Measurements from ENCODE around the gene UTS2B.

Gene UTS2B

DNA sequence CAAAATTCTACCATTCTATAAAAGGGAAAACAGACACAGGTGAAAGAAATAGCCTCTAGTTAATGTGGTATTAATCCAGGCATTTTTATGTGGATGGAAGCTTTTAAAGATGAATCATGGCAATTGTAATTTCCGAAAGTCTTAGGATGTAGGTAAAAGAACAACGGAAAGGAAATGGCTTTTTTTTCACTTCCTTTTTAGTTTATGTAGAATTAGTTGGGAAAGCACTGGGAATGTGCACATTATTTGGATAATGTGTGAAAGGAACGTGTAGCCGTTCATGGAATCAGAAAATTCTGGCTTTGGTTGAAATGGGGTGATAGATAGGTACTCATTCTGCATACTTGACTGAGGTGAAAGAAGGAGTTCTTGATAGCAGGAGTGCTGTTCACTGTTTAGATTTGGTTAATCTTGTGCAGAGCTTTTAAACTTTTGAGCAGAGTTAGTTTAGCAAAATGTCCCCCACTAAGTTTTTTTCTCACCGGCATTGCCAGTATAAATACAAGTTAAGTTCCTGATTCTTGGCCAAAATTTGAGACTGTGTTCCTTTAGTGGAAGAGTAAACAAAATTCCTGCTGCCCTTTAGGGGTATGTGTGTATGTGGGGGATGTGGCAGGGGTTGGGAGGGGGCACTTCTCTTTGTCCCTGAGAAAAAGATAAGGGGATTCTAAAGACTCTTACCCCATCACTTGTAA is 20.2 kb upstream of the UTS2B start:
- no peak for DNase-seq

DNA sequence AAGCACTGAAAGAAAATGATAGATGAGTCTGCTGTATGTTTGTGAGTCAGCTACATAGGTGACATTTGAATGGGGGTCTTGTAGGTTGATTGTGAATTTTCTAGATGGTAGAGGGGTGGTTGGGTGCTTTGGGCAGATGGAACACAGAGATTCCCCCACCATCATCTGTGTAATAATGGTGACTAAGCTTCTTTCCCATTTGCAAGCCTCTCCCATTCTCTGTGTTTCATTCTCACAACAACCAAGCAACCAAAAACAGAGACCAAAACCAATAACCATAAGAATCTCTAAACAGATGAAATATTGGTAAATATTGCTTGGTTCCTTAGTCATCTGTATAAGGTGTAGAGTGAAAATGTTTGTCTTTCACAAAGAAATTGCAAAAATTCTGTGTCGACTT is 17.8 kb upstream of the UTS2B start:
- no peak for DNase-seq

DNA sequence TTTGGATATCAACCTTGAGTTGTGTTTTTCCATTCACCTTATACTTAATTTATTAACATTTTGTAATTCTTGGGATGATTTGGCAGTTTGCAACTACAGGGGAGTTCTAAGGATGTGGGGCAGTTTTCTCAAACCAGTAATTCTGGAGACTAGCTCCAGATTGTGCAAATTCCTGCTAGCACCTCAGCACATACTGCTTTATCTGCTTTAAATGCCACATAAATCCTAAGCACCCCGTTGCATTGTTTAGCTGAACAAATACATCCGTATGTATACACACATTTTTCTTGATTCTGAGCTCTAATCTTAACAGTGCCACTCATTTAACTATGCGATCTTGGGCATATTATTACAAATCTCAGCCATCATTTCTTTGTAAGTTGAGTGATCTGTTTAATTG is 16.9 kb upstream of the UTS2B start:
- no peak for DNase-seq

DNA sequence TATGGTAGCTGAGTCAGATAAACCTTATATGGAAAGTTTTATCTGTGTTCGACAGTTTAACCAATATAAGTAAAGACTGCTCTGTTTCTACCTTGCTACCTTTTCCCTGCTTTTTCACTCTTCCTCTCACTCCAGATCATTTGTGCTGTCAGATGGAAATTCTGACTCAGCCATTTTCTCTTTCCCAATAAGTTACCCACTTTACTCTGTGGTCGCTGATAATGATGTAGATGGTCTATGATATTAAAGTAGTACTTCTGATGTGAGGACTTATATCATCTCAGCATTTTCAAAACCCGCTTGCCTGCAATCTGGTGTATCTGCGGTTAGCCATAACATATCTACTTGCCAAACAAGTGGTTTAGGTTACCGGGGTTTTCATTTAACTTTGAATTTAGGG is 15.0 kb upstream of the UTS2B start:
- no peak for DNase-seq

DNA sequence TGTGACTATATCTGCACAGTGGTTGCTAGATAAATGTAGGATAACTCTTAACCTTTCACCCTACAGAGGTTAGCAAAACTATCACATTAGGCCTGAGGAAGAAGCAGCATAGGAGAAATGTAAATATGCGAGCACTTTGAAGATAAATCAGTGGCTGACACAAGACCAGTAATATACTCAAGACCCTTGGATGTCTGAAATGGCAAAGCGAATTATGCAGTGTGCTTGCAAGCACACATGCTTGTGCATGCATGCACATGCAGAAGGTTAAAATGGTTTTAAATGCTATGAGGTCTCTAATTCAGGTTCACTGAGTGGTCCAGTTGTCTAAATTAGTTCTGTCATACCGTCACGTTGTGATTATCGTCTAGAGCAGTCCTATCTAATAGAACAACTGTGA is 13.6 kb upstream of the UTS2B start:
- no peak for DNase-seq

DNA sequence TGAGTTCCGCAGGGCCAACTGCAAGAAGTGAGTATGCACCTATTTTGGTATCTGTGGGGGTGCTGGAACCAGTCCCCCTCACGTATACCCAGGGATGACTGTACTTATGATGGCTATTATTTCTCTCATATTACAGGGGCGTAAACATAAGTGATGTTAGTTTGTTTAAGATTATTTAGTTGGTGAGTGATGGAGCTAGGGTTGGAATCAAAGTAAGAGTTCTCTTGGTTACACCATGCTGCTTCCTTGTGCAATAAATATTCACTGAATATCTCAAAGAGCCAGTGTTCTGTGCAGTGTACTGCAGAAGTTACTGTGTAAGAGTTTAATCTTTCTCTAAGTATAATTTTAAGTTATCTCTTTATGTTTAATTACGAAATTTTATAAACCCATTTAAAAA is 12.8 kb upstream of the UTS2B start:
- DNase-seq: no peak

DNA sequence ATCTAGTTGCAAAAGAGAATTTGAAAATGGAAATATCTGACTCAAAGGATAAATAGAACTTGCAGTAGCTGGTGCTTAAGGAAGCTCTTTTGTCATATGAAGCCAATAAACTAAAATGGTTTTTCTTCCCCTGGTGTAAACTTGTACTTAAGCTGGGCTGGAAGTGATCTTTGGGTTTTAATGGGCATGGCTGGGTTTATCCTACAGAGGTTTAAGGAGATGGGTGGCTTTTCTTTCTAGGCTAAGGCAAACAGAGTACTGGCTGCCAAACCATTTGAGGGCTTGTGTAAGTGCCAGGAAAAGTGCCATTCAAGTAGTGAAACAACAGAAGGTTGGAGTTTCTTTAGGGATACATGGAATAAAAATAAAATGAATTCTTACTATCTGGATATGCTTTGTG is 12.1 kb upstream of the UTS2B start:
- no peak for DNase-seq

DNA sequence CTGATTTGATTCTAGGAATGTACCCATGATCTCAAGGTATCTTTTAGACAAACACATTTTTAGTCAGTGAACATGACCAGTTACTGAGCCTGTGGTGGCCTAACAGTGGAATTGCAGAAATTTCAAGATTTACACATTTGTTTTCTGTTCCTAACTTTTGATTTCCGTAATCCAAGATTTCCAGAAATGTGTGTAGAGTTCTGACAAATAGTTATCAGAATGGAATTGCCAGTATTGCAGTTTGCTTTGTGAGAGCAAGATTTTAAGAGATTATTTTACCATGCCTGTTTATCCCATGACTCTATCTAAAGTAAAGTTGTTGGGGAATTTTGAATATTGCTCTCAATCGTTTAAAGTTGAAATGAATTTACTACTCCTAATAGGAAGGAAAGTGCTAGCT is 11.7 kb upstream of the UTS2B start:
- no peak for DNase-seq

DNA sequence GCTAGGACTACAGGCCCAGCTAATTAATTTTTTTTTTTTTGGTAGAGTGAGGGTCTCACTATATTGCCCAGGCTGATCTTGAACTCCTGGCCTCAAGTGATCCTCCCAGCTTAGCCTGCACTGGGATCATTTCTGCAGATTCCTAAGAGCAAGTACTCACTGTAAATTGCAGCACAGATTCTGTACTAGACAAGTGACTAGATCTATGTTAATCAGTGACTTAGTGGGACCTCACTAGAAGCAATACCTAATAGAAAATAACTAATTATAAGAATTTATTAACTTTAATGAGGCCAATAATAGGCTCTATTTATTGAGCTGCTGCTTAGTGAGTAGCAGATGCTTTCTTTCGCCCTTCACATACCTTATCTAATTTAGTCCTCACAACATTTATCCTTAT is 10.6 kb upstream of the UTS2B start:
- DNase-seq: no peak

DNA sequence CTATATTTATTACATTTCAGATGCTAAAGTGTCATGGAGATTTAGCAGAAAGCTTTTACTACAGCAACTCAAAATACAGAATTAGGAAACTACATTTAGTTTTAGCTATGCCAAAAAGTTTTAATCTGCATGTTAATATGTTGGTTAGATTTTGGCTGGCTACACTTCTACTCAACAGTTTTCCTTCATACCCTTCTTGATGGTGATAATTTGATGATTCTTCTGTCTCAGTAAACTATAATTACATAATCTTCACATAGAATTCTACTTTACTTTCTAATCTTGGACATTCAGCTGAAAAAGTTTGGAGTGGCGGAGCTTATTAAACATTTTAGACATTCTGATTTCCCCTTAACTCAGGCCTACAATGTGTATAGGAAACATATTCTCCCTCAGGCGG is 10.0 kb upstream of the UTS2B start:
- no peak for DNase-seq

DNA sequence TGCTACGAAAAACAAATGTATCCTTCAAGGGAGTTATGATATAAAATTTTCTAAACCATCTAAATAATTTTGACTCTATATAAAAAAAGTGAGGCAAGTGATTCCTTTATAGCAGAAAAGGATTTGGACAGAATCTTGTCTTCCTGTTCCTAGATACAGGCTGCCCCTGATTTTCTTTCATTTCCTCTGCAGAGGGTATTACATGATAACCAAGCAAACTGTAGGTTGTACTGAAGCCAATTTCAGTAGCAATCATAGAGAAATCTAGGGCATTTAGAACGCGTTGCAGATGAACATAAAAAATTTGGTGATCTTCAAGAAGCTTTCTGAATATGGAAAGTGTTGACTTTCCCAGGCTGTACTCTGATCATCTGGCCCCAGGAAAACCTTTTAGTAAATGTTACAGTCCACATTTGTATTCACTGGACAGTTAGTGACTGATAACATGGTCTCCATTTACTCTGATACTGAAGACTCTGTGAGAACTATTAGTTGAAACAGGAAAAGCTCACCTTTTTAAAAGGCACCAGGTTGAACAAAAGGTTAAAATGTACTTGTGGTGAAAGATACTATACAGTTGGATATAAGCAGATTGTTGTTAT is 9.1 kb upstream of the UTS2B start:
- no peak for DNase-seq

DNA sequence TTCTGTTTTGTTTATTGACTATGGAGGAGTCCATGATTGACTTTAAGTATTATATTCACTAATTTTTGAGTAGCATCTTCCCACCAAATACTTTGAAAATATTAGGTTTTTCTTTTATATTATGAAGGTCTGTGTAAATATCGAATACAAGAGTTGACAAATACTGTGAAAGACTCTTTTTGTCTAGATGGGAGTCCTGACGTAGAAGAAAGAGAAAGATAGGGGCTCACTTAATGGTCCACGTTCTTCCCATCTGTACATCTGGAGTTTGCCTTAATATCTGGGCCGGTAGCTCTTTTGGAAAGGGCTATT is 7.8 kb upstream of the UTS2B start:
- DNase-seq: no peak

DNA sequence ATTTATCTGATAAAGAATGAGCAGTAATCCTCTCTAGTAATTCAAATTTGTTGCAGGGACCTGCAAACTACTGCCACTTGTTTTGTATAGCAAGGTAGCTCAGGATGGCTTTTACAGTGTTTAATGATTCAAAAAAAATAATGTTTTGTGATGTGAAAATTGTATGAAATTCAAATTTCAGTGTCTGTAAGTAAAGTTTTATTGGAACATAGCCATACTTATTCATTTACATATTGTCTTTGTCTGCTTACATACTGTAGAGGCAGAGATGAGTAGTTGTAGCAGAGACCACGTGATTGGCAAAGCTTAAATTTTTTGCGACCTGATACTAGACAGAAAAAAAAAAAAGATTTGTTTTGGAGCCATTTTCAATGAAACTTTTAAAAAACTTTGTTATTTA is 6.5 kb upstream of the UTS2B start:
- no peak for DNase-seq

DNA sequence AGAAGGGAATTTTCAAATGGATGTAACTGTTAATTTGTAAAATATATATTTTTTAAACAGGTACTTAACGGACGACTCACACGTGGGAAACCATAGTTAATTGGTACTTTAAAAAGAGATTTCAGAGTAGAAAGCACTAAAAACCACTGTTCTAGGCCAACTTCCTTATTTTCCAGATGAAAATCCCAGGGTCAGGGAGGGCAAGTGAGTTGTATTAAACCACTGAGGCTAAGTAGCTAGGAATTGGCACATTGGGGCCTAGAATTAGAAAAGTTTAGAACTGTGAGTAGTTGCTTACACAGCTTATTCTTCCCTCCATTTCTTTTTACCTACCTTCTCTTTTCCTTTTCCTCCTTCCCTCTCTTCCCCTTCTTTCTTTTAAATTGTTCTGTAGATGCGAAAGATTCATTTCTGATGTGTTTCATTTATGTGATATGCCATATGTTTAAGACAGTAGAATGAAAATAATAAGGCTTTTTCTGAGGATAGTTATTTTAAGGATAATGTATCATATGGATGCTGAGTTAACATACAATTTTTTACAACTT is 4.1 kb upstream of the UTS2B start:
- no peak for DNase-seq

DNA sequence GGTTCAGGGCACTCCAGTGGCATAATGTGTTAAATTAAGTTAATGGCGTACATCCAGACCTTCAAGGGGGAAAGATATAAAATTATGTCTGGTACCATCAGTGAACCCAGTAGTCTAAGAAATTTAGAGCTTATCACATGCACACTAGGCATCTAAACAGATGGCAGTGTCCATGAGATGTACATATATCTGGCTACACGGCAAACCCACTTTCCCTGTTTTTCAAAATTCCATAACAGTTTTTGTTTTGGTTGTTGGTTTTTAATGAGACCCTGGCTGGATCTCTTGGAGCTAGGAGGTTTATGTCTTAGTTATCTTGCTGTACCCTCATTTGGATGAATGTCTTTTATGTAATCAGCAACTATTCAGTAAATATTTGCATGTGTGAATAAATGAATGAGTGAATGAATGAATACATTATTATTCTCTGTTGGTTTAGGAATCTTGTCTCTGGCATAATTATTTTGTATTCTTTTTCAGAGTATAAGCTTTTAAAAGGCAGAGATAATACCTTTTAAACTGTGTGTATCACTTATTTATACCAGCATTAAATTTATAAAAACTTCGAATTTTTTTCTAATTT is 3.1 kb upstream of the UTS2B start:
- no peak for DNase-seq

DNA sequence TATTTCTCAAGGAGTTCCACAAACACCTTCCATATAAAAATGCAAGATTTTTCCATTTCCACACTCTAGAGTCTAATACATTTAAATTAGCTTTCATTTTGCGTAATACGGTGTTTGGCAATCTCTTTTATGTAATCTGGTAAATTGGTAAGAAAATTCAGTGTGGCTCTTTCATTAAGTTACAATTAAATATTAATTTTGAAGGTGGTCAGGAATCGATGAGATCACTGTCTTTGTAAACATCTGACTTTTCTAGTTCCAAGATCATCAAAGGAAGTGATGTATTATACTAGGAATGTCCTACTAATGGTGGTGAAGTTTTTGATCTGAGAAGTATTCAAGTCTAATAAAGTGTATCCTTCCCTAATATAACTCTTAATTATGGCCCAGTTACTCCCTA is 1.1 kb upstream of the UTS2B start:
- no peak for DNase-seq

DNA sequence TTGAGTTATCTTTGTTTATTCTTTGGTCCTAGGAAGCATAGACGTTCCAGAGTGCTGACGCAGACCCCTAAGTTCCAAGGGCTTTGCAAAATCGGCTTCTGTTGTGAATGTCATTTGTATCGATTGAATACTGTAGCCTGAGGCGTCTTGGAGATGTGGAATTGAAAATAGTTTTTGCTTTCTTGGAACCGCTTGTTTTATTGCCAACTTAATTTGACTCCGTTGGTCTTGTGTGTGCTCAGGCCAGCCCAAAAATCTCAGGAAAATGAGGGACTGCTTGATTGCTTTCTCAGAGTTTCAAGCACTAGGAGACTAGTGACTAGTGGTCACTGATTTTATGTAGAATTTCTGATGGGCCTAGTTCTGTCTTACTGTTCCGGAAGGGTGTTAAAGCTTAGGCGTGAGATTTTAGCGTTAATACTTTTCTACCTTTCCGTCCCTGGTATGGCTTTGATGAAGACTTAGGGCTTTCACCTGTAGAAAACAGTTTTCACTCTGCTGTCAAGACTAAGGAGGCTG is 263 bp upstream of the UTS2B start:
- DNase-seq: no peak

DNA sequence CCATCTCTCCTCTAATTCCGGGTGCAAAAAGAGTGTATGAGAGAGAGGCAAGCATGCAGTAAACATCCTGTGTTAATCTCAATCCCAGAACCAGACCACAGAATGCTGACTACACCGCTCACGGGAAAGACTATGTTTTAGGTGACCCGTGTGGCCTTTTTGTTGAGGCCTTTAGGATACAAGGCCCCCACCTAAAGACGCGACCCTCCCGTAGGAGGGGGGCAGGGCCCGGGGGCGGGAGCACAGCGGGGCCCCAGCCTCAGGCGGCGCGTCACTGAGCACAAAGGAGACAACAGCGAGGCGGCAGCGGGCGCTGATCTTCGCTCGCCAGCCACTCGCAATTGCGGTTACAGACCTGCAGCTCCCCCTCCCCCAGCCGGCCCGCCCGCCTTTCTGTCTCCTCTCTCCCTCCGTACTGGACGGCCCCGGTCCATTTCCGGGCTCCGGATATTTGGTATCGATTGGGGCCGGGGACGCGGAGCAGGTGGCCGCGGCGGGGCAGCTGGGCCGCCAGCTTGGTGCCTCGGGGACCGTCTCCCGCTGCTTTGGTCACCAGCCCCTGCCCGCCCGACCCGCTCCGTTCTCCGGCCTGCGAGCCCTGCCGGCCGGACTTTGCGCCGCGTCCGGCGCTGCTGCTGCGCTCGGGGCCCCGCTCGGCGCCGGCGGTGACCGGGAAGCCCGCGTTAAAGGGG is 1.2 kb downstream of the UTS2B start, which contains the start of gene CCDC50:
Gene CCDC50, plus strand, starts transcription at position 433 of the 692 bp plus-strand sequence. CDS start 281 bp downstream, outside the sequence.
- peak in 2 of 4 experiments; percentile 1 to 2 for DNase-seq

DNA sequence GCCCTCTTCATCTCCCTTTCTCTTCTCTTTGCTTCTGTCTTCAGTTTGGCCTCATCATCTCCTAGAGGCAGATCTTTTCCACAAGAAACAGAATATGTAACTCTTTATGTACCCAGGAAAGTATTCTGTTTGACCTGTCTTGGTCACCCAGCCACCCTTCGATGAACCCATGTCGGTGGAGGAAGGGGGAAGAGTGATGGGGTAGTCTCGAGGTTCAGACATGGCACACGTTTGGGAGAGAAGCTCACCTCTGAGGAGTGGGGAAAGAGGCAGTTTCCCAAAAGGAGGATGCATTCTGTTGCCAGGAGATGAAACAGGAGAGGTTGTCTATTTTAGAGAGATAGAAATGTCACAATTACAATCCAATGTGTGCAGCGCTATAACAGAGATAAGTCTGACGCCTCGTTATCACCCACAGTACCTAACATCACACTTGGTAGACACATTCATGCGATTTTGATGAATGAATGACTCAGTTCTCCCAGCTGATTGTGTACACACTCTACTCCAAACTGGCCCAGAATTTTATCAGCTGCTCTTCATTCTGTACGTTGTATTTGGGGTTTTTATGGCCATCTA is 1.9 kb downstream of the UTS2B start:
- DNase-seq: no peak

DNA sequence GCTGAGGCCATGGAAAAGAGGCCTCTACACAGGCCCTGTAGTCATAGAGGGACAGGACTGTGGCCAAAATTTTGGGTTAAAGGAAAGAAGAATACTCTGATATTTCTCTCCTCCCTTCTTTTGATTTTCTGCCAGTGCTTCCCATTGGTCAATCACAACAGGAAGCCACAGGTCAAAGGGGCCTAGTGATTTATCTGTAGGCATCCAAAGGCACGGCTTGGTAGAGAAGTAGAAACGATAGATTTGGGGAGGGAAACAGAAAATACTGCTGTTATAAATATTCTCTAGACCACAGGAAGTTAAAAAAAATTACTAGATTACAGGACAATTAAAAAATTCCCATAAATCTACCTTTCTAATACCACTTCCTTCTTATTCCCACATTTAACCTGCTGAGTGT is 2.8 kb downstream of the UTS2B start:
- DNase-seq: no peak

DNA sequence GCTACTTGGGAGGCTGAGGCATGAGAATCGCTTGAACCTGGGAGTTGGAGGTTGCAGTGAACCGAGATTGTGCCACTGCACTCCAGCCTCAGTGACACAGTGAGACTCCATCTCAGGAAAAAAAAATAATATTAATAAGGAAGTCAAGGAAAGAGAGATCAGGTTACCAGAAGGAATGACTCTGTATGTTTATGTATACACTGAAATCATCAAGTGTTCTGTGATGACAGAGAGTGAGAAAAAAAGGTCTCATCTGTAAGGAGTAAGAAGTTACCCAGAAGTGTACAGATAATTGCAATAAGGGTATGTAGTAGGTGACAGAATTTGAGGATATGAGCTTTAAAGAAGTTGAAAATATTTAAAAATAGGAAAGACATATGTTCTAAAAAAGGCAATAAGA is 5.4 kb downstream of the UTS2B start:
- no peak for DNase-seq

DNA sequence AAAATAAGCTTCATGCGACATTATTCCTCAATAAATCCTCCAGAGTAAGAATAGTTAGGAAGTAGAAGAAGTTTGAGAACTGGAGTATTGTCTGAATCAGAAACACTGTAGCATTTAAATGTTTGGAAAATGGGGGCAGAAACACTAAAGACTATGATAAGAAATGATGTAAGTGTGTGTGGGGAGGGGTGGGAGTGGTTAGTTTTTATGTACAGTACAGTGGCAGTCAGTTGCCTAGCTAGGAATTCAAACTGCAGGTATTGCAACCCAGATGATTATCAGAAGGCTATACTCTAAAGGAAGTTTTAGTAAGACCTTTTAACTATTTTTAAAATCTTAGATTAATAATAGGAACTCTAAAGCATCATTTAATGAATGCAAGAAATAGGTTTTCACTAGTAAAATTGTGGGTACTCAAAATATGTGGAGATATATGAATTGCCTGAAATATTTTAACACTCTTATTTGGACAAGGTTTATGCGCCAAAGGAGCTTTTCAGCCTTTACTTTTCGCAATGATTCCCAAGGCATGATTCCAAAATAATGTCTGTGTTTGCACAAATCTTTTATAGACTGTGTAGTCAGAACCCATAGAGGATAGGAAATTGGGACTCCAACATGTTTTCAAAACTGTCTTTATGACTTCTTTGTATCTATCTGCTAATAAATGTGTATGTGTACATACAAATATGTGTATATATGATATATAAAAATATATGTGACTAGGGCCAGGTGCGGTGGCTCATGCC is 9.1 kb downstream of the UTS2B start:
- no peak for DNase-seq

DNA sequence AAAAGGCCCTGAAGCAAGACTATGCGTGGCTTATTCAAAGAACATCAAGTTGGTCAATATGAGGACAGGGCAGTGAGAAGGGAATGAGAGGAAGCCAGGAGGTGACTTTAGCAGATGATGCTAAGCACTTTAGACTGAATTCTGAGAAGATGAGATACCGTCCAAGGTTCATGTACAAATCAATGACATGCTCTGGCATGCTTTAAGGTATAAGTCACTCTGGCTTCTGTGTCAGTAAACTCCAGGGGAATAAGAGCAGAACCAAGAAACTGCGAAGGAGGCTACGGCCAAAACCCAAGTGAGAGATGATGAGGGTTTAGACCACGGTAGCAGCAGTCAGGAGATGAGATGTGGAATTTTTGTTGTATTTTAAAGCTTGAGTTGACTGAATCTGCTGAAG is 10.0 kb downstream of the UTS2B start:
- DNase-seq: no peak

All from activated naive CD4-positive, alpha-beta T cell (primary cell).